Endometrial microvascular endothelial cells (primary cell): ENCODE data around the gene CRAMP1. TPM values are rescaled to one million over a fixed set of nuclear protein-coding genes. Genes with fewer than 3 reads are reported as not detected.
"Not testable (repeated sequence)": the region's sequence is repeated elsewhere in the genome, so short reads cannot be mapped to it uniquely, and the experiment has no call there.

Source experiments
- in situ Hi-C: cut with HindIII; loops from 2 replicates; pipeline ENCODE4 v1.10.0; 2017; ENCODE audit warnings: low sequenced_read_pairs, low pct_unique_long_range_greater_than_20kb; ENCODE audit errors: inconsistent ontology term
- total RNA-seq: library from RNA; depleted of rRNA; stranded (reverse); fragments of >200 nt; gene quantifications from one replicate; pipeline ENCODE4 v1.2.3, GENCODE V29; 2015; ENCODE audit errors: inconsistent ontology term

Gene CRAMP1
- total RNA-seq, 1 donor from 2014 or later: 6.1 TPM

DNA sequence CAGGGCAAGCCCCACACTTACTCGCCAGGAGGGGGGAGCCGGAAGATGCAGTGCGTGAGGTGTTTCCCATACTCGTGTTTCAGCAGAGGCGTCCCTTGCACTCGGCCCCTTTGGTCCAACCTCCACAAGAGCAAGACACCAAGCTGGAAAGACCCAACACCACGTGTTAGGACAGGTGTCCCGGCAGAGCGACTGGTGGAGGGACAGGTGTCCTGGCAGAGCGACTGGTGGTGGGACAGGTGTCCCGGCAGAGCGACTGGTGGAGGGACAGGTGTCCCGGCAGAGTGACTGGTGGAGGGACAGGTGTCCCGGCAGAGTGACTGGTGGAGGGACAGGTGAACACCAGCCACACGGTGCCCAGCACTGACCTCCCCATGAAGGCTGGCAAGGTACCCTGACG, 19.7 kb upstream of the CRAMP1 start:
- in situ Hi-C loops: no loop called here

DNA sequence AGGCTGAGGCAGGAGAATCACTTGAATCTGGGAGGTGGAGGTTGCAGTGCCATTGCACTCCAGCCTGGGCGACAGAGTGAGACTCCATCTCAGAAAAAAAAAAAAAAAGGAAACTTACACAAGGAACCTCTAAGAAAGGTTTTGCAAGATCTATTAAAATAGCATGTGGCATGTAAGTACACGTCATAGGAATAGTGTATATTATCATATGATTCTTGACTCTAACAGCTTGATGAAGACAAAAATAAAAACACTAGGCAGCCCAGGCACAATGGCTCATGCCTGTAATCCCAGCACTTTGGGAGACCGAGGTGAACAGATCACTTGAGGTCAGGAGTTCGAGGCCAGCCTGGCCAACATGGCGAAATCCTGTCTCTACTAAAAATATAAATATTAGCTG, 16.6 kb upstream of the CRAMP1 start:
- in situ Hi-C loops: not testable (repeated sequence)

DNA sequence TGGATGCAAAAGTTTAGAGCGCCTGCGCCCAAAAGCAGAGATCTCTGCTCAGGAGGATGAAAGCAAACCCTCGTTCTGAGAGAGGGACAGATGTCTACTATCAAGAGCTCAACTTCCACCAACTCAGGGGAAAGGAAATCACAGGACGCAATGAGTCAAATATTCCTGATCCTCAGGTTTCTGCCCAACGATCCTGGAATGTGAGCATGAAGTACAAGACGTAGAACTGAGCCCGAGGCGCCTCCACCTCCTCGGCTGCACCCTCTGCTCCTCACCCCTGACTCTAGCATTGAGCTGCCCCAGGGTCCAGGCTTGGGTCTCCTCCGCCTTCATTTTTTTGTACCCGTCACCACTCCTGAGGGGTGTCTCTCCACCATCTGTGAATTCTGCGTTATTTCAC, 15.6 kb upstream of the CRAMP1 start:
- in situ Hi-C loops: no loop called here

DNA sequence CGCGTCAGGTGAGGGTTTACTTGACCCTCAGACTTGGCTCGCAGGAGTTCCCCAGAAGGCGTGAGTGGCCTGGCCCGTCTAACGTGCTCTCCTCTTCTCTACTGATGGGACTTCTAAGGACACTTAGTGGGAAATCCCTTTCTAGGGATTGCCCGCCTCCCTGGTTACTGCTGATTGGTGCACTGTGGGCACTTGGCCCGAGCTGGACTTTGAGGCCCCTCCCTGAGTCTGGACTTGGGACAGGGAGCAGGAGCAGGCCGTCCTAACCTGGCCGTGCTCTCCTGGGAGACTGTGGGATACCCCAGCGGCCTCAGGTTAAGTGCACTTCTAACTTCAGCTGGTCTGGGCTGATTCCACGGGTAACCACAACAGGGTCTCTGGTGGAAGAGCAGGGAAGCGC, 15.0 kb upstream of the CRAMP1 start:
- in situ Hi-C loops: no loop called here

DNA sequence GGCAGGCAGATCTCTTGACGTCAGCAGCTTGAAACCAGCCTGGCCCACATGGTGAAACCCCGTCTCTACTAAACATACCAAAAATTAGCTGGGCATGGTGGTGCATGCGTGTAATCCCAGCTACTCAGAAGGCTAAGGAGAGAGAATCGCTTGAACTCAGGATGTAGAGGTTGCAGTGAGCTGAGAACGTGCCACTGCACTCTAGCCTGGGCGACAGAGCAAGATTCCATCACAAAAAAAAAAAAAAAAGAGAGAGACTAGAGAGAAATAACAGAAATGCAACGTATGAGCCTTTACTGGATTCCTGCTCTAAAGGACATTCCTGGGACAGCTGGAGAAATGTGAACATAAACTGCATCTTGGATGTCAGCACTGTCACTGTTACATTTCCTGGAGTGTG, 11.1 kb upstream of the CRAMP1 start:
- in situ Hi-C loops: no loop called here

DNA sequence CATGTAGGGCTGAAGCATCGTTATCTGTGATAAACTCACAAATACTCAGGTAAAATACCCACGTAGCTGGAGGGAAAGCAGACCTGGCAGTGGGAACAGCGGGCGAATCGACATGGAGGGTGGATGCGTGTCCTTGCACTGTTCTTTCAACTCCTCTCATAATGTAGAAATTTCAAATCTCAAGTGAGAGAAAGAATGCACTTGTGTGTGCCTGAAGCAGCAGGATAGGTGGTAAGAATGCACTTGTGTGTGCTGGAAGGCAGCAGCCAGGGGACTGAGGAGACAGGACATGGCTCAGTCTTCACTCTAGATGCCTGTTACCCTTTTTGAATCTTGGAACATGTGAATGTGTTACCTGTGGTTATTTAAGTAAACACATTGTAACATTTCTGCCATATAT, 10.7 kb upstream of the CRAMP1 start:
- in situ Hi-C loops: no loop called here

DNA sequence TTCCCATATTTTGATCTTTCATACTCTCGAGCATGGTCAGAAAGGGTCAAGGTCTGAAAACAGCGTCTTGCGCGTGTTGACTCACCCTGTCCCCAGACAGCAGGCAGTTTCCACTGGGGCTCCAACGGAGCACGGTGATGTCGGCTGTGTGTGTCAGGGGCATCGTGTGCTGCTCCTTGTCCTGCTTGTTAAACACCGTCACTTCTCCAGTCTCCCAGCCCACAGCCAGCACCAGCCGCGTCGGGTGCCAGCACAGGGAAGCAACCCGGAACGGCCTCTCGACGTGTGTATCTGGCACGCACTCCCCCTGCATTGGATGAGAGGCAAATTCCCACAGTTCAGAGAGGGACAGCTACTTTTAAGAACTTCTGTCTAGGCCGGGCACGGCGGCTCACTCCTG, 9.9 kb upstream of the CRAMP1 start:
- in situ Hi-C loops: no loop called here

DNA sequence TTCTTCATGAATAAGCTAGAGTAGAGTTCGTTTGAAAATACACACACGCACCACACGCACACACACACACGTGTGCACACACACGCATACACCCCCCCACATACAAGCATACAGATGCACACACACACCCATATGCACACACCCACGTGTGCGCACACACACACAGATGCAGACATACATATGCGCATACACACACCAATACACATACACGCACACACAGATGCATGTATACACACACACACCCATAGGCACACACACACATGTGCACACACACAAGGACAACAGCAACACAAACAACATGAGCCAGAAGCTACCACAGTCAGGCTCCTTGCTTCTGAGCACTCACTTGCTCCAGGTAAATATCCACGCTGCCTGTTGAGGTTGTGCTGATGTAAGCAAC, 5.4 kb upstream of the CRAMP1 start:
- in situ Hi-C loops: no loop called here

DNA sequence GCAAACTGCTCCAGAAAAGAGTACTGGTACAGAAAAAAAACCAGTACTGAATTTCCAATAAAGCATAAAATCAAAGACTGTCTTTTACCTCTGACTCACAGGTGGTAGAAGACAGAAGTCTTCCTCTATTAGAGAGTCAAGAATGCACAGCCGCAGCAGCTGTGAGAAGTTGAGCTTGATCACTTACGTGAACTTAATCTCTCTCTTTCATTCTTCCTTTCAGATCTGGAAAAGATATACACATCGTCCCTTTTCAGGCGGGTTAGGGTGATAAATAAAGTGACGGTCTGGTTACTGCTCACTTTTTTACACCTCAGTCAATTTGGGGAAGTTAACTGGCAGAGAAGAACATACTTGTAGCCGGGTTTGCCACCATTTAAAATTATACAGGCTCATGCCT, 4.2 kb upstream of the CRAMP1 start:
- in situ Hi-C loops: no loop called here

DNA sequence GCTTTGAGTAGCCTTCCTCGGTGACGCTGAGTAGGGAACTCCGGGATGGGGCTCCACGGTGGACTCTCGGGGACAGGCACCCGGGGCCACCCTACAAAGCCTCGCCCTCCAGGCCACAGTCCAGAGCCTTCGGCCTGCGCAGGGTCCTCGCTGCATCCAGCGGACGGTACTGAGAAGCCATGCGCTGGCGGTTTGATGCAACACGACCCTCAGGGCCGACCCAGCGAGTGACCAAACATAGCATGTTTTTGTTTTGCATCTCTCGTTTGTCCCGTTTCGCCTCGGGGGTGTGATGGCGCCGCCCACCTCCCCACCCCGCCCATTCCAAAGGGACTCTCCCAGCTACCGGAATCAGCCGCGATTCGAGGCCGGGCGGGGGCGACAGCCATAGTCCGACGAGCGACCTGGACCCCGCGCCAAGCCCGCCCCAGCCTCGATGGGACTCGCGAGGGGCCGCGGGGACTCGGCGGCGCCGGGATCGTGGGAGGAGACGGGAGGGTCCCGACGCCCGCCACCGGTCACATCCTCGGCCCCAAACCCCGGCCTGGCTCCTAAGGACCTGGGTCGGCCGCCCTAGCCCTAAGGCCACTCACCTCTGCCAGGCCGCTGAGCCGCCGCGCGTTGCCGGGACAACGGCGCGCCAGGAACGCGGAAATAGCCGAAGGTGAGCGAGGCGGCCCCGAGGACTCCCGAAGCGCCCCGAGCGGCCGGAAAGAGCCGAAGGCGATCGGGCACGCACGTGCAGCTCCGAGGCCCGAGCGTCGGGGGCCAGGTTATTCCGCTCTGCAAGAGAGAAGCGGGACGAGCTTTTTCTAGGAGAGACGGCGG, 1.9 kb upstream of the CRAMP1 start:
- in situ Hi-C loops: no loop called here

DNA sequence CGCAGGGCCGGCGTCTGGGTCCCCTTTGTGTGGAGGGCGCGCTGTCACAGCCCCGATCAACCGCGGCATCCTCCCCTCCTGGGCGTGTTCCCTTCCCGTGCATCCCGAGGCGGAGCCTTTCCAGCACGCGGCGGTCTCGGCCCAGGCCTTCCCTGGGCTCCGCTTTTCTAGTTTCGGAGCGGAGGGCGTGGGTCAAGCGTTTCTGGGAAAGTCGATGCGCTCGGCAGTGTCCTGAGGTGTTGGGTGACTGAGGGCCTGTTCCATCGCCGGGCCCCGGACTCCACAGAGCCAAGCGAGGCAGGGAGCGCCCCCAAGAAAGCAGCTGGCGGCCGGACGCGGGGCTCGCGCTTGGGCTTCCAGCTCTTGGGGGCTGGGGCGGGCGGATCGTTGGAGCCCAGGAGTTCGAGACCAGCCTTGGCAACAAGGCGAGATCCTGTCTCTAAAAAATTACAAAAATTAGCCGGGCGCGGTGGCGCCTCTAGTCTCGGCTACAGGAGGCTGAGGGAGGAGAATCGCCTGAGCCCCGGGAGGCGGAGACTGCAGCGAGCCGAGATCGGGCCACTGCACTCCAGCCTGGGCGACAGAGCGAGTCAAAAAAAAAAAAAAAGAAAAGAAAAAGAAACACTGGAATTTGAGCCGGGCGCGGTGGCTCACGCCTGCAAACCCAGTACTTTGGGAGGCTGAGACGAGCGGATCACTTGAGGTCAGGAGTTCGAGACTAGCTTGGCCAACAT, 1.1 kb upstream of the CRAMP1 start:
- in situ Hi-C loops: no loop called here

DNA sequence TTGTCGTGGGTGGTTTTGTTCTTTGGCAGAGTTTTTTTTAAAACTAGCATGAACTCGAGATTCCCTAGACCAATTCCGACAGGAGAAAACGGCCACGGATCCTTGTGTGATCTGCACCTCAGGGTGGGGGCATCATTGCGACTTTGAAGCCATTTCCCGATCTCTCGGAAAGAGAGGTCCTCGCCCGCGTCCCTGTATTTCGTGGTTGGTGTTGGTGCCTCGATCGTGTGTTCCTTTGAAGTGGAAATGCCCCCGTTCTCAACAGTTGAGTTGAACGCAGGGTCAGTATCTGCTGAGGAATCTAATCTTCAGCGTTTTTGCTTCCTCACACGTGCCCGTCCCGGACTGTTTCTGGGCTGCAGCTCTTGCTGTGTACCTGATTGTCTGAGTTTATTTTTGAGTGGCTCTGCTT, 1.1 kb downstream of the CRAMP1 start:
- in situ Hi-C loops: no loop called here

DNA sequence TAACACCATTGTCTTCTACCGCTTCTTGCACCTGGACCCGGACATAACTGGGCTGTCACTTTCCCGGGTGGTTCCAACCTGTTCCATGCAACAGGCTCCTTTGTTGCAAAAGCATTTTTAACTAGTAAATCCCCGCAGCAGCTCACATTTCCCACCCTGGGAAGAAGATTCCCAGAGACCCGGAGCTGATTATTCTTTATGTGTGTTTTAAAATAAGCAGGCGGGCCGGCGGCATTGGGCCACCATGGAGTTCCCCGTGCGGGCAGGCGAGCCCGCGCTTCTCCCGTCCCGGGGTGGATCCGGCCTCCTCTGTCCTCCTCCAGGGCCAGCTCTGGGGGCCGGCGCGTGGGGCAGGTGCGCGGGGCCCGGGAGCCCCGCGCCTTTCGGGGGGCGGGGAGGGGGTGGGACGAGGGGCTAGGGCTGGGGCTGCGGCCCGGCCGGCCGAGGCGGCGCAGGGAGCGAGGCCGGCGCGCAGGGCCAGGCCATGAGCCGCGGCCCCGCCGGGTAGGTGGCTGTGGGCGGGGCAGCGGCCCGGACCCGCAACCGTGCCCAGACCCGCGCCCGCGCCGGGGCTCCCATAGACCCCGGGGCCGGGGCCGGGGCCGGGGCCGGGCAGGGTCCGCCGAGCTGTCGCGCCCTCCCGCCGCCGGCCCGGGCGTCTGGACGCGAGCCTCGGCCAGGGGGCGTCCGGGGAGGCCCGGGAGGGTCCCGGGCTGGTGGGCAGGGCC, 1.7 kb downstream of the CRAMP1 start:
- in situ Hi-C loops: no loop called here

DNA sequence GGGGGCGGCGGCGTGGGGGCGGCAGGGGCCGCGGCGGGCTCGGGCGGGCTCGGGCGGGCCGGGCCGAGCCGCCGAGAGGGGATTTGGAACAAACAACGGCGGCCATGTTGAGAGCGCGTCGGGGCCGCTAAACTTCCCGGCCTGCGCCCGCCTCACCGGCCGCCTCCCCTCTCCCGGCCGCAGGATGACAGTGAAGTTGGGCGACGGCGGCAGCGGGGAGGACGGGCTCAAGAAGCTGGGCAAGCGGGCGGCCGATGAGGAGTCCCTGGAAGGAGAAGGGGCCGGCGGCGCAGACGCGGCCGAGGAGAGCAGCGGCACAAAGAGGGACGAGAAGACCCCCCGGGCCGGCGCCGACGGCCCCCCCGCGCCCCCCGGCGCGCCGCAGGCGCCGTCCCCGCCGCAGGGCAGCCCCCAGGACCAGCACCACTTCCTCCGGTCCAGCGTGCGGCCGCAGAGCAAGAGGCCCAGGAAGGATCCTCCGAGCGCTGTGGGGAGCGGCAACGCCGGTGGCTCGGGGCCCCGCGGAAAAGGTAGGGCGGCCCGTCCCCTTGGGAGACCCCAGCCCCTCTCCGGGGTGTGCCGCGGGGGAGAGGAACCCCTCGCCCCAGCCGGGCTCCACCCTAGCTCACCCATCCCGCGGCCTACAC, 2.4 kb downstream of the CRAMP1 start:
- in situ Hi-C loops: no loop called here

DNA sequence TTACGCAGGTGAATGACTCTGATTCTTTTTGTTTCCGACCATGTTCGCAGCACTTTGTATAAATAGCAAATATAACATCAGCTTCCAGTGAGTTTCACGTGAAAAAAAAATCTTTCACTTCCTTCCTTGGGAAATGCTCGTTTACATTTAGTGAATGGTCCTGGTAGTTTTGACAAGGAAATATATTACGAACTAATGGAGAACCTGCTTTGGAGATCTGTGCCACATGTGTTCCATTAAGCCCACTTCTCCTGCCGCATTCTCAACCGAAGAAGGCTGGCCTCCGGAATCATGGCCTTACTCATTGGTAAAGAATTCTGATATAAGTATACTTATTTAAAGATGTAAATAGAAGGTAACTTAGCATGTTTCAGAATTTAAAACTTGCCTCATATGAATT, 3.6 kb downstream of the CRAMP1 start:
- in situ Hi-C loops: no loop called here

DNA sequence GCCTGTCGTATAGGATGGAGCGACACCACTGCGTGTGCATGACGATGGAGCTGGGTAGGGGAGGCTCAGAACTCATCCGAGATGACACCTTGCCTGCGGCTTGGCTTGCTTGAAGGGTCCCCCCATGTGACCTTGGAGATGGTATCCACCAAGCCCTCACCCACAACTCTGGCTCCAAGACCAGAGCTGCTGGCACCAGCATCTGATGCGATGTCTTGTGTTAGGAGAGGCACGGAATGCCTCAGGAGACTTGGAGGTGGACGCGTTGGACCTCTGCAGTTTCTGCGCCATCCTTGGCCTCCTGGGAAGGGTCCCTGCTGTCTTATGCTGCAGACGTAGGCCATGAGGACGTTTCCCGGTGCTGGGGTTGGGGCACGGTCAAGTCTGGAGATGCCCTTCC, 7.8 kb downstream of the CRAMP1 start:
- in situ Hi-C loops: no loop called here

DNA sequence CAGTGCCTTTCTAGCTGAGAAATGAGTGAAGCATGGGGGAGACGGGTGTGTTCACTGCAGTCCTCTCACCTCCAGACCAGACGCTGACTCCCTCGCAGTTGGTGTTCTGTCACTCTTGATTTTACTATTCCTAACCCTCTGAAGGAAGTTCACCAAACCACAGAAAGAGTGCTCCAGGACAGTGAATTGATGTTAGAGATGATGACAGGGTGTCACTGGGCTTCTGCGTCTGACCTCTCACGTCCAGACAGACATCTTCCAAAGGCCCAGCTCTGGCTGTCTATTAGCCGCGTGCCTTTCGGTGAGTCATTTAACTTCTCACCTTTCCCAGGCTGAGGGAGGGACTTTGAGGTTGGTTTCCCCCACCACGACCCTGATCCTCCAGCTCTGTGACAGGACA, 8.2 kb downstream of the CRAMP1 start:
- in situ Hi-C loops: no loop called here

DNA sequence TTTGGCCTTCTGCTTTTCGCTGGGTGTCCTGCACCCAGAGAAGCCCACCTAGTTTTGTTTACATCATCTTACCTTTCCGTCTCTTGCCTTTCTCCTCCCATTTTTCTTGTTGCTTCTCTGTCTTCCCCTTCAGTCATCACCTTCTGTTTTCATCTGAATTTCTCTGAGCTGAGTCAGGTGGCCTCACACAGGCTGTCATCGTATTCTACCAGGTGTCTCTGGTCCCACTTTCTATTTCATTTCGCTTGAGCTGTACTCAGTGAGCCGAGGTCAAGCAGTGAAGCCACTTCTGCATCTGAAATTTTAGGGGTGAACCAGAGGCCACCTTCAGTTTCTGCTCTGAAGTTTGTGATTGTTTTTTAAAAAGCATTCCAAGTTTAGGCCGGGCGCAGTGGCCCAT, 9.7 kb downstream of the CRAMP1 start:
- in situ Hi-C loops: no loop called here

DNA sequence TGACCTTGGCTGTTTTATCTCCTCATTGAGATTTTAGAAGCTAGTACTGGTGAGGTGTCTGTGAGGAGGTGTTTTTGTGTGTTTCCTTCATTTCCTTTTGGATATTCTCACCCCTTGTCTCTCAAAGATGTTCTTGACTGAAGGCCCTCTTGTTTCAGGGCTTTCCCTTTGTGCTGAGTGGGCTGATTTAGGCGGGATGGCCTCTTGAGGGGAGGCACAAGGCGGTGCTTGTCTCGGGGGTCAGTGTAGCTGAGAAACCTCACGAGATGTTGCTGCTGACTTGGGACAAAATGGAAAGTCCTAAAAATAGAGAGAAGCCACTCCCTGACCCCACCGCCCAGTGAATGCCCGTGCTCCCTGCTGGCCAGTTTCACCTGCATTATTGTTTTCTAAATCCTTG, 14.2 kb downstream of the CRAMP1 start:
- in situ Hi-C loops: no loop called here
